ENCODE data around the gene IMMP2L.

DNA sequence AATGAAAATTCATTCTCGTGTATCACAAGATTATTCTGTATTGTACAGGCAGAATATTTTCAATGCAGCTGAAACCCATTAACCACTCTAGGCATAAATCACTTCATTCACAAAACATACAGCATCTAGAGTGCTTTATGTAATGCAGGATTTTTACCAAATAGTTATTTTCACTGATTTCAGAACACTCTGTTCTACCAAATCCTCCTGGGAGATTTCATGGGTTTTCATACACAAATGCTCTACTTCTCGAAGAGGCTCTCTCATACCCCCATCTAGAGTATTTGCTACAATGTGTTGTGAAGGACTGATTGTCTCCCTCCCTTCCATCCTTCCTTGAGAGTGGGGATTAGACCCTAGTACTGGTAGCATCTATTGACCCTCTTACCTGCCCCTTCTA, 680.6 kb downstream of the IMMP2L start:
- TF ChIP-seq FOXK1 (CRISPR knock-in tag; IDR thresholded peaks at IDR 0.05) (no peak), NR3C1 (CRISPR knock-in tag; conservative IDR thresholded peaks at IDR 0.05; ENCODE audit: low read depth) (no peak)
- TF ChIP-seq, protein P1, sequence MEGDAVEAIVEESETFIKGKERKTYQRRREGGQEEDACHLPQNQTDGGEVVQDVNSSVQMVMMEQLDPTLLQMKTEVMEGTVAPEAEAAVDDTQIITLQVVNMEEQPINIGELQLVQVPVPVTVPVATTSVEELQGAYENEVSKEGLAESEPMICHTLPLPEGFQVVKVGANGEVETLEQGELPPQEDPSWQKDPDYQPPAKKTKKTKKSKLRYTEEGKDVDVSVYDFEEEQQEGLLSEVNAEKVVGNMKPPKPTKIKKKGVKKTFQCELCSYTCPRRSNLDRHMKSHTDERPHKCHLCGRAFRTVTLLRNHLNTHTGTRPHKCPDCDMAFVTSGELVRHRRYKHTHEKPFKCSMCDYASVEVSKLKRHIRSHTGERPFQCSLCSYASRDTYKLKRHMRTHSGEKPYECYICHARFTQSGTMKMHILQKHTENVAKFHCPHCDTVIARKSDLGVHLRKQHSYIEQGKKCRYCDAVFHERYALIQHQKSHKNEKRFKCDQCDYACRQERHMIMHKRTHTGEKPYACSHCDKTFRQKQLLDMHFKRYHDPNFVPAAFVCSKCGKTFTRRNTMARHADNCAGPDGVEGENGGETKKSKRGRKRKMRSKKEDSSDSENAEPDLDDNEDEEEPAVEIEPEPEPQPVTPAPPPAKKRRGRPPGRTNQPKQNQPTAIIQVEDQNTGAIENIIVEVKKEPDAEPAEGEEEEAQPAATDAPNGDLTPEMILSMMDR (IDR thresholded peaks at IDR 0.05): no peak

Measured in WTC11 (cell line).